Measurements from ENCODE around the gene ACTC1.

ACTC1 gene

GRCh38 chr15:34799149-34800101 is 4.1 kb upstream of the ACTC1 start:
- DNase-seq = no peak

- DNase-seq = no peak
Observed at GRCh38 chr15:34796847-34797435, 1.6 kb upstream of the ACTC1 start.

DNA sequence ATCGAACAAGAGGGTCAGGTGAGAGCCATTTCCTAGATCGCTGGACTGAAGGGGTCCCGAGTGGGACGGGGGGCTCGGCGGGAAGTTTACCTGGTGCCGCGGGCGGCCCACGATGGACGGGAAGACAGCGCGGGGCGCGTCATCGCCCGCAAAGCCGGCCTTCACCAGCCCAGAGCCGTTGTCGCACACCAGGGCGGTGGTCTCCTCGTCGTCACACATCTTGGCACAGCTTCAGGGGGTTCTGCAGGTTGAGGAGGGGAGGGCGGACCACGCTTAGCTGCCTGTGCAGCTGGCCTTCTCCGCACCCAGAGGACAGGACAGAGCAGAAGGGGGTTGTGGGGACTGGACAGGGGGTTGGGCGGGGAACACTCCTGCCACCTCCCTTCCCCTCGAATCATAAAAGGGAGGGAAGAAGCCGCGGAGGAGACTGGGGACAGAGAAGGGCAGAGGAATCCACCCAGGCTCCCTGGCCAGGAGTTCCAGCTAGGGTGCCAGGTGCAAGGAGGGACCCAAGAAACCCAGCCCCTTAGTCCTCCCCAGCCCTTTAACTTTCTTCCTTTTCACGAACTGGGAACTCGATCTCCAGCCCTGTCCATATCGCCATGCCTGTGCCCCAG is 651 bp downstream of the ACTC1 start:
- no peak for DNase-seq

DNA sequence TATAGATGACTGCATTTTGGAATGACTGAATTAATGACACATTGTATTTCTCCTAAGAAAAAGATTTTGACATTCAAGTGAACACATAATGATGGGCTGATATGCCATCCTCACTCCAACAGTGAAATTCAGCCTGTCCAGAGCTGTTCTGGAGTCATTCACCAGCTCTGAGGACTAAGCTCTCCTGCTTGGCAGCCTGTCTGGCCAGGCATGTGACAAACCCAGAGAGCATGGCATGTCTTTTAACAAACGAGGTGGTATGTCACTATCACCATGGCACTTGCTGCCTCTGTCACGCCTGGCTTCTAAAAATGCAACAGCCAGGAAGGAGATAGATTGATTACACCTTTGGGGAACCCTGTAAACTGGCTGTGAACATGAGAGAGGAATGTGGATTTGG is 1.4 kb downstream of the ACTC1 start:
- DNase-seq = no peak

- DNase-seq = no peak
Observed at GRCh38 chr15:34793071-34793470, 2.3 kb downstream of the ACTC1 start.

- DNase-seq = no peak
Observed at GRCh38 chr15:34791701-34792100, 3.6 kb downstream of the ACTC1 start.

DNA sequence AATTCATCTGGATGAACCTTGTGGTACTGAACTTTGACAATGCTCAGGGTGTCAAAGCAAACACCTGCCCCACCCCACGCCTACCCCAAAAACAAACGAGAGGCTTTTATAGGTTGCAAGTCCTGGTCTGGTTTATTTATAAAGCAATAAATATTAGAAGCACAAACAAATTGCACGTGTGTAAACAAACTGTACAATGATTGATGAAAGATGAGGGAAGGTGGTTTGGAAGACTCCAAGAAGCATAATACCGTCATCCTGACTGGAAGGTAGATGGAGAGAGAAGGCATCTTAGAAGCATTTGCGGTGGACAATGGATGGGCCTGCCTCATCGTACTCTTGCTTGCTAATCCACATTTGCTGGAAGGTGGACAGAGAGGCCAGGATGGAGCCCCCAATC is 5.2 kb downstream of the ACTC1 start:
- no peak for DNase-seq

- DNase-seq = no peak
Observed at GRCh38 chr15:34789326-34789725, 6.0 kb downstream of the ACTC1 start.

GRCh38 chr15:34786206-34786605 is 9.1 kb downstream of the ACTC1 start:
- DNase-seq = no peak

GRCh38 chr15:34783991-34784390 is 11.4 kb downstream of the ACTC1 start:
- no peak for DNase-seq

- DNase-seq = no peak
Observed at GRCh38 chr15:34783431-34783830, 11.9 kb downstream of the ACTC1 start.

GRCh38 chr15:34782901-34783300 is 12.4 kb downstream of the ACTC1 start:
- DNase-seq = no peak

- no peak for DNase-seq
Observed at GRCh38 chr15:34780725-34781124, 14.6 kb downstream of the ACTC1 start.

GRCh38 chr15:34776606-34777105 is 18.7 kb downstream of the ACTC1 start:
- DNase-seq = no peak

GRCh38 chr15:34773917-34774316 is 21.4 kb downstream of the ACTC1 start:
- DNase-seq = no peak

GRCh38 chr15:34773013-34773412 is 22.3 kb downstream of the ACTC1 start:
- no peak for DNase-seq

GRCh38 chr15:34772312-34772711 is 23.0 kb downstream of the ACTC1 start:
- DNase-seq = no peak

GRCh38 chr15:34769711-34770110 is 25.6 kb downstream of the ACTC1 start:
- DNase-seq = no peak

- no peak for DNase-seq
Observed at GRCh38 chr15:34768530-34768929, 26.8 kb downstream of the ACTC1 start.

GRCh38 chr15:34765741-34766140 is 29.6 kb downstream of the ACTC1 start:
- DNase-seq = no peak

DNA sequence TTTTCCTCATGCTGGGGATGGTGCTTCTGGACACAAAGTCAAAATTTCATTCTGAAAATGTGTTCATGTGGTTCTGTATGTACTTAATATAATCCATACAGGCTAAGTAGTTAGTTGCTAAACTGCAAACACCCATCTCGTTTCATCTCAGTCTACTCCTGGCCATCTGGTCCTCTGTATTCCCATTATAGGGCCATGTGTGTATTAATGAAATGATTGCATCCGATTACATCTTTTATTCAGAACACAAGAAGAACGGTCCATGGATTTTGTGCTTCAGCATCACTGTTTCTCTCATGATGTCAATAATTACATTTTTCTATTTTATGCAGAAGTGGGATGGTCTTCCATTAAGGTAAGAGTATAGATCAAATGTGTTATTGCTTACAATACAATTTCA is 34.4 kb downstream of the ACTC1 start:
- DNase-seq = no peak

DNA sequence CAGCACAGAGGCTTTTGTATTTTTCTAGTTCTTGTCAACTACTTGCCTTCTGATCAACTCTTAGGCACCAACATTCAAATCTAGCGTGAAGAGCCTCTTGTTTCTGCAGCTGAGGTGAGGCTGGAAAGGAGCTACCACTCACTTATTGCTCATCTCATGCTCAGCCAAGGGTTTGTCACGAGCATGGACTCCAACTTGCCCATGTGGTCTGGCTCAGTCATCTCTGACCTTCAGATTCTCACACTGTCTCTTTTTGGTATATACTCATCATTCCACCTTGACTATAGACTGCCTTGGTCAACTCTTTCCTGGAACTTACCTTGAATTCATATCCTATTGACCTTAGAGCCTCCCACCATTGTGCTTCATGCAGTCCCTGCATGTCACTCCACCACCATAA is 35.4 kb downstream of the ACTC1 start:
- no peak for DNase-seq

- no peak for DNase-seq
Observed at GRCh38 chr15:34759347-34759746, 36.0 kb downstream of the ACTC1 start.

- no peak for DNase-seq
Observed at GRCh38 chr15:34757262-34757661, 38.1 kb downstream of the ACTC1 start.
